ENCODE measurements around the gene ZNF888. TPM values are rescaled to one million over a fixed set of nuclear protein-coding genes. Genes with fewer than 3 reads are reported as not detected.

ZNF888 gene
- total and polyA plus RNA-seq, 9 of the 15 experiments (the other 6 are each of a cell fraction or from before 2014, with no cell fraction given), result 1.6 to 13.3 (median 9.9) TPM

- TF ChIP-seq, protein P1, sequence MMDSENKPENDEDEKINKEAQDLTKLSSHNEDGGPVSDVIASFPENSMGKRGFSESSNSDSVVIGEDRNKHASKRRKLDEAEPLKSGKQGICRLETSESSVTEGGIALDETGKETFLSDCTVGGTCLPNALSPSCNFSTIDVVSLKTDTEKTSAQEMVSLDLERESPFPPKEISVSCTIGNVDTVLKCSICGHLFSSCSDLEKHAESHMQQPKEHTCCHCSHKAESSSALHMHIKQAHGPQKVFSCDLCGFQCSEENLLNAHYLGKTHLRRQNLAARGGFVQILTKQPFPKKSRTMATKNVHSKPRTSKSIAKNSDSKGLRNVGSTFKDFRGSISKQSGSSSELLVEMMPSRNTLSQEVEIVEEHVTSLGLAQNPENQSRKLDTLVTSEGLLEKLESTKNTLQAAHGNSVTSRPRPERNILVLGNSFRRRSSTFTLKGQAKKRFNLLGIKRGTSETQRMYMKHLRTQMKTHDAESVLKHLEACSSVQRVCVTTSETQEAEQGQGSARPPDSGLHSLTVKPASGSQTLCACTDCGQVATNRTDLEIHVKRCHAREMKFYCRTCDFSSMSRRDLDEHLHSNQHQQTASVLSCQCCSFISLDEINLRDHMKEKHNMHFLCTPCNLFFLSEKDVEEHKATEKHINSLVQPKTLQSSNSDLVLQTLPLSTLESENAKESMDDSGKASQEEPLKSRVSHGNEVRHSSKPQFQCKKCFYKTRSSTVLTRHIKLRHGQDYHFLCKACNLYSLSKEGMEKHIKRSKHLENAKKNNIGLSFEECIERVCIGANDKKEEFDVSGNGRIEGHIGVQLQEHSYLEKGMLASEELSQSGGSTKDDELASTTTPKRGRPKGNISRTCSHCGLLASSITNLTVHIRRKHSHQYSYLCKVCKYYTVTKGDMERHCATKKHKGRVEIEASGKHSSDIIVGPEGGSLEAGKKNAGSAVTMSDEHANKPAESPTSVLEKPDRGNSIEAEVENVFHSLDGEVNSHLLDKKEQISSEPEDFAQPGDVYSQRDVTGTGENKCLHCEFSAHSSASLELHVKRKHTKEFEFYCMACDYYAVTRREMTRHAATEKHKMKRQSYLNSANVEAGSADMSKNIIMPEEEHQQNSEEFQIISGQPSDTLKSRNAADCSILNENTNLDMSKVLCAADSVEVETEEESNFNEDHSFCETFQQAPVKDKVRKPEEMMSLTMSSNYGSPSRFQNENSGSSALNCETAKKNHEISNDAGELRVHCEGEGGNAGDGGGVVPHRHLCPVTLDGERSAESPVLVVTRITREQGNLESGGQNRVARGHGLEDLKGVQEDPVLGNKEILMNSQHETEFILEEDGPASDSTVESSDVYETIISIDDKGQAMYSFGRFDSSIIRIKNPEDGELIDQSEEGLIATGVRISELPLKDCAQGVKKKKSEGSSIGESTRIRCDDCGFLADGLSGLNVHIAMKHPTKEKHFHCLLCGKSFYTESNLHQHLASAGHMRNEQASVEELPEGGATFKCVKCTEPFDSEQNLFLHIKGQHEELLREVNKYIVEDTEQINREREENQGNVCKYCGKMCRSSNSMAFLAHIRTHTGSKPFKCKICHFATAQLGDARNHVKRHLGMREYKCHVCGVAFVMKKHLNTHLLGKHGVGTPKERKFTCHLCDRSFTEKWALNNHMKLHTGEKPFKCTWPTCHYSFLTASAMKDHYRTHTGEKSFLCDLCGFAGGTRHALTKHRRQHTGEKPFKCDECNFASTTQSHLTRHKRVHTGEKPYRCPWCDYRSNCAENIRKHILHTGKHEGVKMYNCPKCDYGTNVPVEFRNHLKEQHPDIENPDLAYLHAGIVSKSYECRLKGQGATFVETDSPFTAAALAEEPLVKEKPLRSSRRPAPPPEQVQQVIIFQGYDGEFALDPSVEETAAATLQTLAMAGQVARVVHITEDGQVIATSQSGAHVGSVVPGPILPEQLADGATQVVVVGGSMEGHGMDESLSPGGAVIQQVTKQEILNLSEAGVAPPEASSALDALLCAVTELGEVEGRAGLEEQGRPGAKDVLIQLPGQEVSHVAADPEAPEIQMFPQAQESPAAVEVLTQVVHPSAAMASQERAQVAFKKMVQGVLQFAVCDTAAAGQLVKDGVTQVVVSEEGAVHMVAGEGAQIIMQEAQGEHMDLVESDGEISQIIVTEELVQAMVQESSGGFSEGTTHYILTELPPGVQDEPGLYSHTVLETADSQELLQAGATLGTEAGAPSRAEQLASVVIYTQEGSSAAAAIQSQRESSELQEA (IDR thresholded peaks at IDR 0.05; ENCODE audit: low read depth), result no peak
- TF ChIP-seq ZNF263 (CRISPR knock-in tag; IDR thresholded peaks at IDR 0.05; ENCODE audit: borderline replicate concordance) (no peak), CTBP1 (IDR thresholded peaks at IDR 0.05; ENCODE audit: borderline replicate concordance) (no peak), BRCA1 (IDR thresholded peaks at IDR 0.05) (no peak), BRCA1 (CRISPR knock-in tag; IDR thresholded peaks at IDR 0.05) (no peak)
Measured at GRCh38 chr19:52959613-52960295, 36.5 kb upstream of the ZNF888 start (continued).
